Ishikawa (cell line): Measurements from ENCODE around the gene CAMK4.

Experiments
- CEBPB ChIP-seq: IDR thresholded peaks from 2 replicates; pipeline ENCODE4 v1.6.1; 2012
- CREB1 ChIP-seq: IDR thresholded peaks from 2 replicates; pipeline ENCODE4 v1.6.1; 2012; ENCODE audit warnings: low read depth
- EGR1 ChIP-seq: IDR thresholded peaks from 2 replicates; pipeline ENCODE4 v1.6.1; 2012
- EP300 ChIP-seq: IDR thresholded peaks from 2 replicates; pipeline ENCODE4 v1.6.1; 2012; ENCODE audit warnings: borderline replicate concordance
- FOXM1 ChIP-seq: IDR thresholded peaks from 2 replicates; pipeline ENCODE4 v1.6.1; 2012; ENCODE audit warnings: low read depth, borderline replicate concordance
- MAX ChIP-seq: IDR thresholded peaks from 2 replicates; pipeline ENCODE4 v1.6.1; 2012
- NFIC ChIP-seq: IDR thresholded peaks from 2 replicates; pipeline ENCODE4 v1.6.1; 2012
- RAD21 ChIP-seq: IDR thresholded peaks from 2 replicates; pipeline ENCODE4 v1.6.1; 2012; ENCODE audit warnings: low read depth
- REST ChIP-seq: IDR thresholded peaks from 2 replicates; pipeline ENCODE4 v1.6.1; 2012; ENCODE audit warnings: low read depth, mild to moderate bottlenecking
- TAF1 ChIP-seq: IDR thresholded peaks from 2 replicates; pipeline ENCODE4 v1.6.1; 2012; ENCODE audit warnings: low read depth, mild to moderate bottlenecking
- TCF12 ChIP-seq: IDR thresholded peaks from 2 replicates; pipeline ENCODE4 v1.6.1; 2012; ENCODE audit warnings: low read depth
- TEAD4 ChIP-seq: IDR thresholded peaks from 2 replicates; pipeline ENCODE4 v1.6.1; 2012
- USF1 ChIP-seq: IDR thresholded peaks from 2 replicates; pipeline ENCODE4 v1.6.1; 2012
- YY1 ChIP-seq: IDR thresholded peaks from 2 replicates; pipeline ENCODE4 v1.6.1; 2012; ENCODE audit warnings: low read depth
- ZBTB7A ChIP-seq: IDR thresholded peaks from 2 replicates; pipeline ENCODE4 v1.6.1; 2012; ENCODE audit warnings: low read depth

The CAMK4 gene

GRCh38 chr5:111232311-111233051, 8.3 kb downstream of the CAMK4 start:
- TF ChIP-seq USF1 (no peak), ZBTB7A (no peak), REST (no peak), NFIC (no peak), CEBPB (no peak), MAX (no peak), FOXM1 (no peak), EGR1 (no peak), EP300 (no peak), TEAD4 (no peak), YY1 (no peak), CREB1 (no peak), TAF1 (no peak), RAD21 (no peak), TCF12 (no peak)

GRCh38 chr5:111233052-111233374, 8.8 kb downstream of the CAMK4 start:
- TF ChIP-seq TEAD4 (no peak), CEBPB (no peak), NFIC (no peak), RAD21 (no peak), USF1 (no peak), EGR1 (no peak), YY1 (no peak), TCF12 (no peak), REST (no peak), TAF1 (no peak), ZBTB7A (no peak), FOXM1 (no peak), CREB1 (no peak), MAX (no peak), EP300 (no peak)

- no peak for TF ChIP-seq USF1
- TF ChIP-seq RAD21, result no peak
- no peak for TF ChIP-seq CREB1
- TF ChIP-seq TEAD4, result no peak
- no peak for TF ChIP-seq ZBTB7A
- TF ChIP-seq NFIC, result no peak
- TF ChIP-seq CEBPB, result no peak
- TF ChIP-seq FOXM1, result no peak
- no peak for TF ChIP-seq MAX
- TF ChIP-seq REST, result no peak
- no peak for TF ChIP-seq YY1
- TF ChIP-seq EGR1, result no peak
- no peak for TF ChIP-seq EP300
- TF ChIP-seq TCF12, result no peak
- no peak for TF ChIP-seq TAF1
Observed at GRCh38 chr5:111234125-111234524, 9.9 kb downstream of the CAMK4 start.
